H1 (cell line): Measurements from ENCODE around the gene RASAL1. TPM values are rescaled to one million over a fixed set of nuclear protein-coding genes. Genes with fewer than 3 reads are reported as not detected.

Source experiments
- CTCF ChIA-PET: fragments of 300-600 bp; sonication (Branson Sonifier 250); formaldehyde crosslinking; loops from one replicate; lab custom pipeline; 2021; ENCODE audit not compliant: partially characterized antibody; lab: Charles Lee
- POLR2A ChIA-PET: fragments of 300-600 bp; sonication (Branson Sonifier 250); formaldehyde crosslinking; loops from one replicate; lab custom pipeline; 2021; ENCODE audit warnings: inconsistent platforms; ENCODE audit not compliant: partially characterized antibody; lab: Charles Lee
- DNase-seq, 2 experiments: peaks; one replicate each; pipeline versions ENCODE4 v3.0.0 to v3.0.0-alpha.2; 2010 to 2022; ENCODE audit warnings: low spot score in 2 of 2, low read depth in 1 of 2, mixed read lengths in 1 of 2
- FAIRE-seq: peaks from 2 replicates; lab custom pipeline; 2011; peaks lifted over from hg19 to GRCh38; lab: Jason Lieb, UNC
- H2AFZ ChIP-seq: 2 replicates; pipeline ENCODE4 v1.8.1; 2012; ENCODE audit warnings: low read length, inconsistent platforms
- H2AK5ac ChIP-seq: 2 replicates; pipeline ENCODE4 v1.6.1; 2013; ENCODE audit warnings: low read depth, low read length
- H2BK120ac ChIP-seq: replicated peaks from 2 replicates; pipeline ENCODE3; 2013; ENCODE audit warnings: low read depth, low read length, inconsistent platforms
- H2BK12ac ChIP-seq: 2 replicates; pipeline ENCODE4 v1.6.1; 2013; ENCODE audit warnings: low read depth, low read length
- H2BK15ac ChIP-seq: 2 replicates; pipeline ENCODE4 v1.6.1; 2013; ENCODE audit warnings: low read length
- H2BK20ac ChIP-seq: 2 replicates; pipeline ENCODE4 v1.6.1; 2013; ENCODE audit warnings: low read length
- H2BK5ac ChIP-seq: 2 replicates; pipeline ENCODE4 v1.6.1; 2013; ENCODE audit warnings: low read depth, low read length
- H3K14ac ChIP-seq: 2 replicates; pipeline ENCODE4 v1.6.1; 2013; ENCODE audit warnings: inconsistent platforms; ENCODE audit not compliant: insufficient read length
- H3K18ac ChIP-seq: 2 replicates; pipeline ENCODE4 v1.6.1; 2013; ENCODE audit warnings: low read length; ENCODE audit errors: extremely low read depth
- H3K23ac ChIP-seq: 2 replicates; pipeline ENCODE4 v1.6.1; 2013; ENCODE audit warnings: inconsistent platforms; ENCODE audit not compliant: insufficient read length
- H3K23me2 ChIP-seq: 2 replicates; pipeline ENCODE4 v1.6.1; 2013; ENCODE audit warnings: low read depth, low read length
- H3K27ac ChIP-seq: 2 replicates; pipeline ENCODE4 v1.6.1; 2011; ENCODE audit warnings: low read depth, low read length, inconsistent platforms
- H3K27me3 ChIP-seq, 4 experiments: replicated peaks in 1 of 4; 1 replicate in 1 of 4; 2 replicates in 3 of 4; pipeline versions ENCODE4 v1.6.1 to v1.8.1; 2011 to 2013; ENCODE audit warnings: low read length in 3 of 4, mild to moderate bottlenecking in 3 of 4, inconsistent platforms in 2 of 4, mixed read lengths in 2 of 4, moderate library complexity in 1 of 4; ENCODE audit not compliant: control insufficient read depth in 3 of 4, insufficient read depth in 3 of 4; ENCODE audit errors: extremely low read depth in 1 of 4
- H3K36me3 ChIP-seq, 4 experiments: 2 replicates each; pipeline versions ENCODE4 v1.6.1 to v1.8.1; 2011 to 2013; ENCODE audit warnings: mild to moderate bottlenecking in 4 of 4, low read length in 3 of 4, moderate library complexity in 2 of 4, control low read depth in 1 of 4, inconsistent platforms in 1 of 4; ENCODE audit not compliant: insufficient read depth in 4 of 4, control insufficient read depth in 2 of 4
- H3K4ac ChIP-seq: replicated peaks from 2 replicates; pipeline ENCODE3; 2013; ENCODE audit warnings: low read length, low read depth, mixed read lengths, inconsistent platforms; ENCODE audit not compliant: insufficient read length
- H3K4me1 ChIP-seq, 4 experiments: replicated peaks in 1 of 4; 1 replicate in 1 of 4; 2 replicates in 3 of 4; pipeline versions ENCODE4 v1.6.1 to v1.8.1; 2011 to 2013; ENCODE audit warnings: low read length in 3 of 4, inconsistent platforms in 2 of 4, mixed read lengths in 1 of 4; ENCODE audit not compliant: insufficient read depth in 4 of 4, control insufficient read depth in 3 of 4
- H3K4me2 ChIP-seq, 2 experiments: 2 replicates each; pipeline versions ENCODE4 v1.6.1 to v1.8.1; 2011 to 2013; ENCODE audit warnings: low read depth in 2 of 2, low read length in 2 of 2, control low read depth in 1 of 2, inconsistent platforms in 1 of 2, mild to moderate bottlenecking in 1 of 2; ENCODE audit not compliant: insufficient read depth in 1 of 2
- H3K4me3 ChIP-seq, 4 experiments: fragments of 200-600, 300-600 bp in 1 of 4; sonication (generic), shearing (Covaris generic), sonication (Bioruptor Twin) in 1 of 4; 2 replicates each; pipeline versions ENCODE4 v1.5.1 to v1.8.1; 2011 to 2016; ENCODE audit warnings: low read length in 4 of 4, low read depth in 3 of 4, control low read depth in 2 of 4, inconsistent platforms in 2 of 4, mild to moderate bottlenecking in 2 of 4, mixed read lengths in 1 of 4, moderate library complexity in 1 of 4; ENCODE audit not compliant: insufficient read depth in 2 of 4; ENCODE audit errors: extremely low read depth in 1 of 4
- H3K56ac ChIP-seq: replicated peaks from 2 replicates; pipeline ENCODE3; 2013; ENCODE audit warnings: low read depth, mild to moderate bottlenecking, mixed read lengths, low read length, inconsistent platforms; ENCODE audit not compliant: insufficient read length
- H3K79me1 ChIP-seq: 2 replicates; pipeline ENCODE4 v1.6.1; 2013; ENCODE audit warnings: low read depth, low read length, control low read depth
- H3K79me2 ChIP-seq, 2 experiments: 2 replicates each; pipeline versions ENCODE4 v1.6.1 to v1.8.1; 2012 to 2013; ENCODE audit warnings: low read length in 2 of 2, mild to moderate bottlenecking in 2 of 2, inconsistent platforms in 1 of 2; ENCODE audit not compliant: insufficient read depth in 2 of 2, control insufficient read depth in 1 of 2
- H3K9ac ChIP-seq, 4 experiments: replicated peaks in 1 of 4; 1 replicate in 1 of 4; 2 replicates in 3 of 4; pipeline versions ENCODE4 v1.6.1 to v1.8.1; 2011 to 2013; ENCODE audit warnings: low read depth in 3 of 4, low read length in 3 of 4, control low read depth in 2 of 4, mild to moderate bottlenecking in 2 of 4, moderate library complexity in 2 of 4, inconsistent platforms in 1 of 4; ENCODE audit errors: extremely low read depth in 1 of 4
- H3K9me3 ChIP-seq, 2 experiments: 2 replicates each; pipeline versions ENCODE4 v1.6.1 to v1.8.1; 2012 to 2013; ENCODE audit warnings: mild to moderate bottlenecking in 2 of 2, moderate library complexity in 2 of 2, control low read depth in 1 of 2, inconsistent platforms in 1 of 2, low read depth in 1 of 2, low read length in 1 of 2, mixed read lengths in 1 of 2; ENCODE audit not compliant: insufficient read depth in 2 of 2
- H4K20me1 ChIP-seq, 2 experiments: replicated peaks in 1 of 2; 2 replicates each; pipeline versions ENCODE3 to v1.8.1; 2011 to 2013; ENCODE audit warnings: inconsistent platforms in 2 of 2, low read length in 2 of 2, mild to moderate bottlenecking in 1 of 2; ENCODE audit not compliant: insufficient read depth in 2 of 2, control insufficient read depth in 1 of 2
- H4K5ac ChIP-seq: 2 replicates; pipeline ENCODE4 v1.6.1; 2013; ENCODE audit warnings: low read length, low read depth, mixed read lengths, inconsistent platforms; ENCODE audit not compliant: insufficient read length
- H4K8ac ChIP-seq: 2 replicates; pipeline ENCODE4 v1.8.0; 2013; ENCODE audit warnings: mild to moderate bottlenecking, moderate library complexity, low read length, inconsistent platforms; ENCODE audit not compliant: insufficient read depth; ENCODE audit errors: extremely low read depth
- H4K91ac ChIP-seq: replicated peaks from 2 replicates; pipeline ENCODE3; 2013; ENCODE audit warnings: low read length, mixed read lengths, inconsistent platforms; ENCODE audit not compliant: insufficient read length
- BRCA1 ChIP-seq: IDR thresholded peaks from 2 replicates; pipeline ENCODE4 v1.6.1; 2012; ENCODE audit warnings: low read depth, low read length, improper control_type of control experiment
- RAD21 ChIP-seq, 2 experiments: IDR thresholded peaks in 1 of 2; conservative IDR thresholded peaks in 1 of 2; 2 replicates each; pipeline ENCODE4 v1.6.1; 2011; ENCODE audit warnings: low read depth in 2 of 2, low read length in 2 of 2, improper control_type of control experiment in 1 of 2, inconsistent platforms in 1 of 2, mild to moderate bottlenecking in 1 of 2, moderate library complexity in 1 of 2
- WGBS, 2 experiments: shearing (Covaris generic) in 1 of 2; methylation state at CpG; one replicate each; pipeline versions ENCODE4 v1.1.6 to v1.1.7; 2013 to 2015; ENCODE audit warnings: low lambda C conversion rate in 2 of 2, mixed read lengths in 2 of 2, inconsistent platforms in 1 of 2, low coverage in 1 of 2, missing lambda C conversion rate in 1 of 2; ENCODE audit not compliant: insufficient replicate concordance in 2 of 2, insufficient coverage in 1 of 2, insufficient read length in 1 of 2; ENCODE audit errors: extremely low coverage in 1 of 2, missing lambda C conversion rate in 1 of 2; 5-methylcytosine and 5-hydroxymethylcytosine counted together
- polyA plus RNA-seq, 7 experiments: library from polyadenylated mRNA; depleted of rRNA in 3 of 7; stranded (reverse) in 5 of 7; unstranded in 2 of 7; fragments of >200 nt in 5 of 7; fragments of 200-250 nt in 2 of 7; gene quantifications; 1 replicate in 5 of 7; 2 replicates in 1 of 7; 4 replicates in 1 of 7; pipeline versions ENCODE4 v1.2.1 to v1.2.3, GENCODE V29; 2011 to 2013; ENCODE audit warnings: missing spikeins in 2 of 7, mixed read lengths in 2 of 7
- total RNA-seq: library from RNA; stranded (reverse); fragmentation: NEBNext Ultra II Directional; extraction: Animal tissue kit (Norgen Biotek cat#: 25700); gene quantifications from 2 replicates; pipeline ENCODE4 v1.2.1, GENCODE V29; 2021

The RASAL1 gene
- total and polyA plus RNA-seq, 2 of the 8 experiments (the other 6 are each of a cell fraction or from before 2014, with no cell fraction given), result 3.7 to 5.0 TPM

DNA sequence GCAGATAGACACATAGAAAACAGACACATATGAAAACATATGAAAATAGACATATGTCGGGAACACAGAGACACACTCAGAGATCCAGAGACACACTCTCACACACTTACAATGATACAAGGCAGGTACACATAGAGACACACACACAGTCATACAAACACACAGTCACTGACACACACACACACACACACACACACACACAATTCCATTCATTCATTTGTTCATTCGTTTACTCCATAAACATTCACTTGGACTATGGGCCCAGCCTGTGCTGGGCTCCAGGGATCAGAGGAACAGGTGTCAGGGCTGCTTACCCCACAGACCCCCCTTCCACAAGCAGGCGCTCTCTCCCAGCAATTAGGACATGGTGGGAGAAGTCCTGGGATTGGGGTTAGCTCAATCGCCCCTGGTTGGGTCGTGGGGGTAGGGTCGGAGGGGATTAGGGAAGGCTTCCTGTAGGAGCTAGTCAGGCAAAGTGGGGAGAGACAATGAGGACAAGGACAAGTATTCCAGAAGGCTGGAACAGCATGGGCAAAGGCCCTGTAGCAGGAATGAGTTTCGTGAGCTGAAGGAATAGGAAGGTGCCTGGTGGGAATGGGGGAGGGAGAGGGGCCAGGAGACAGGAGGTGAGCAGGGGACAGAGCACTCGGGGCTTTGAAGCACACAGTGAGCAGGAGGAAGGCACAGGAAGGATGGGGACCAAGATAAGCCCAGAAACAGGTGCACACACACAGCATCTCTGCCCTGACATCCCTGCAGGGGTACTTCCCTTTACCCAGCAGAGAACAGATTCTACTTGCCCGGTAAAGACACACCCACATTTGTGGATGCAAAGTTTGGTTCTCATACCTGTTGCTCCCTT is 6.5 kb downstream of the RASAL1 start:
- FAIRE-seq, result no peak
- Histone ChIP-seq H3K9ac (no peak overlapping the region), H3K27me3 (peaks cover 0 to 2% (median 0%) of the 10 kb centered on the region in 4 experiments; a peak in 1 of 7 replicates), H2BK12ac (no peak overlapping the region), H3K23me2 (peaks cover 2% of the 10 kb centered on the region; the same call in 1 of the 2 replicates), H2AFZ (no peak overlapping the region), H2BK120ac (no peak overlapping the region), H2BK20ac (no peak overlapping the region), H3K27ac (no peak overlapping the region), H4K5ac (no peak overlapping the region), H3K79me1 (no peaks in the 10 kb centered on the region), H2AK5ac (no peak overlapping the region), H3K14ac (no peak overlapping the region), H3K9me3 (no peaks in the 10 kb centered on the region), H4K20me1 (peaks cover 0 to 7% of the 10 kb centered on the region in 2 experiments), H3K4ac (no peak overlapping the region), H2BK5ac (no peak overlapping the region), H3K4me3 (no peak overlapping the region), H4K91ac (no peak overlapping the region), H3K79me2 (no peaks in the 10 kb centered on the region), H3K4me1 (peaks cover 0 to 2% (median 1%) of the 10 kb centered on the region in 4 experiments; a peak in 1 of 7 replicates), H3K56ac (no peak overlapping the region), H3K4me2 (no peak overlapping the region), H3K18ac (no peak overlapping the region), H2BK15ac (0 out of 2 replicates have a peak overlapping the region, but pooled peaks have one; percentile 46), H3K36me3 (no peaks in the 10 kb centered on the region), H4K8ac (no peak overlapping the region), H3K23ac (no peak overlapping the region)
- DNase-seq, result no peak
- ChIA-PET CTCF (interaction anchor here (0.6 to 7.5 kb wide), 7 partner anchors 8 to 496 kb away, joined by 3 to 67 read pairs (median 11); partner anchors contain the start of gene CFAP73), POLR2A (interaction anchor here (1.0 to 2.9 kb wide), 3 partner anchors 9 to 17 kb away, joined by 3 to 13 read pairs (median 3); no protein-coding TSS in a partner anchor)
- TF ChIP-seq BRCA1 (no peak), RAD21 (IDR thresholded peaks at IDR 0.05 in 1 of 2, conservative IDR thresholded peaks at IDR 0.05 in 1 of 2; ENCODE audit: low read depth in 2 of 2, low read length in 2 of 2) (peak; percentile 16 to 36; a peak in 3 of 4 replicates)
- 76% methylated on average over 9 of the region's 9 CpGs; no CpG with 5 or more reads in 1 of the 2 experiments for WGBS, 2 experiments
